ENCODE results near the gene ABI3BP.

The ABI3BP gene

GRCh38 chr3:100936931-100937330, 56.3 kb downstream of the ABI3BP start:
- Mint-ChIP-seq H3K4me1 (no peaks in the 10 kb centered on the region), H3K36me3 (ENCODE audit: low read depth) (no peaks in the 10 kb centered on the region), H3K4me3 (no peak overlapping the region), H3K27me3 (ENCODE audit: low read depth) (no peaks in the 10 kb centered on the region), H3K27ac (no peak overlapping the region), H3K9me3 (peaks cover 5% of the 10 kb centered on the region)
- no peak for TF ChIP-seq CTCF (IDR thresholded peaks at IDR 0.05; ENCODE audit: unreplicated experiment in 3 of 3)

- Mint-ChIP-seq H3K4me1 (no peaks in the 10 kb centered on the region), H3K4me3 (no peak overlapping the region), H3K27me3 (ENCODE audit: low read depth) (no peaks in the 10 kb centered on the region), H3K36me3 (ENCODE audit: low read depth) (no peaks in the 10 kb centered on the region), H3K27ac (no peak overlapping the region), H3K9me3 (peaks cover 6% of the 10 kb centered on the region)
- no peak for TF ChIP-seq CTCF (IDR thresholded peaks at IDR 0.05; ENCODE audit: unreplicated experiment in 3 of 3)
Measured at GRCh38 chr3:100932491-100932890, 60.7 kb downstream of the ABI3BP start.

GRCh38 chr3:100928638-100929428, 64.4 kb downstream of the ABI3BP start:
- H3K27ac Mint-ChIP-seq = no peak overlapping the region
- H3K4me1 Mint-ChIP-seq = no peaks in the 10 kb centered on the region
- peaks cover 4% of the 10 kb centered on the region for H3K9me3 Mint-ChIP-seq
- H3K27me3 Mint-ChIP-seq (ENCODE audit: low read depth) = no peaks in the 10 kb centered on the region
- no peak overlapping the region for H3K4me3 Mint-ChIP-seq
- H3K36me3 Mint-ChIP-seq (ENCODE audit: low read depth) = no peaks in the 10 kb centered on the region
- TF ChIP-seq CTCF (IDR thresholded peaks at IDR 0.05; ENCODE audit: unreplicated experiment in 3 of 3) = no peak

GRCh38 chr3:100927775-100928174, 65.4 kb downstream of the ABI3BP start:
- no peak for TF ChIP-seq CTCF (IDR thresholded peaks at IDR 0.05; ENCODE audit: unreplicated experiment in 3 of 3)
- H3K27me3 Mint-ChIP-seq (ENCODE audit: low read depth) = no peaks in the 10 kb centered on the region
- H3K36me3 Mint-ChIP-seq (ENCODE audit: low read depth) = no peaks in the 10 kb centered on the region
- no peaks in the 10 kb centered on the region for H3K4me1 Mint-ChIP-seq
- H3K9me3 Mint-ChIP-seq = peaks cover 4% of the 10 kb centered on the region
- H3K4me3 Mint-ChIP-seq = no peak overlapping the region
- no peak overlapping the region for H3K27ac Mint-ChIP-seq

- Mint-ChIP-seq H3K36me3 (ENCODE audit: low read depth) (no peaks in the 10 kb centered on the region), H3K27ac (peak overlapping the region in 1 of 3 experiments; percentile 57), H3K9me3 (no peaks in the 10 kb centered on the region), H3K27me3 (ENCODE audit: low read depth) (peaks cover 3% of the 10 kb centered on the region), H3K4me1 (peaks cover 7% of the 10 kb centered on the region), H3K4me3 (no peak overlapping the region)
- TF ChIP-seq CTCF (IDR thresholded peaks at IDR 0.05; ENCODE audit: unreplicated experiment in 3 of 3) = no peak
Measured at GRCh38 chr3:100915706-100916495, 77.3 kb downstream of the ABI3BP start.
